ENCODE data around the gene DPP6. TPM values are rescaled to one million over a fixed set of nuclear protein-coding genes. Genes with fewer than 3 reads are reported as not detected.

The DPP6 gene
- total and polyA plus RNA-seq, 2 of the 8 experiments (the other 6 are each of a cell fraction or from before 2014, with no cell fraction given) = 4.7 to 6.8 TPM

- H3K4me2 ChIP-seq (ENCODE audit: insufficient read depth in 1 of 2, low read depth in 2 of 2, low read length in 2 of 2) = no peak overlapping the region
- H2AK5ac ChIP-seq (ENCODE audit: low read depth, low read length) = no peak overlapping the region
- no peak overlapping the region for H2AFZ ChIP-seq (ENCODE audit: low read length)
- H3K23ac ChIP-seq (ENCODE audit: insufficient read length) = no peak overlapping the region
- H4K8ac ChIP-seq (ENCODE audit: extremely low read depth, insufficient read depth, low read length) = no peak overlapping the region
- no peak overlapping the region for H4K5ac ChIP-seq (ENCODE audit: insufficient read length, low read depth, low read length)
- CTCF ChIA-PET (ENCODE audit: partially characterized antibody) = no interaction called here
- no peaks in the 10 kb centered on the region for H4K20me1 ChIP-seq (replicated peaks in 1 of 2; ENCODE audit: control insufficient read depth in 1 of 2, insufficient read depth in 2 of 2, low read length in 2 of 2)
- no peak overlapping the region for H3K27ac ChIP-seq (ENCODE audit: low read depth, low read length)
- no peaks in the 10 kb centered on the region for H3K27me3 ChIP-seq (replicated peaks in 1 of 4; ENCODE audit: control insufficient read depth in 3 of 4, extremely low read depth in 1 of 4, insufficient read depth in 3 of 4, low read length in 3 of 4)
- H2BK12ac ChIP-seq (ENCODE audit: low read depth, low read length) = no peak overlapping the region
- H3K4me3 ChIP-seq (ENCODE audit: extremely low read depth in 1 of 4, insufficient read depth in 2 of 4, low read depth in 3 of 4, low read length in 4 of 4) = no peak overlapping the region
- H3K79me2 ChIP-seq (ENCODE audit: control insufficient read depth in 1 of 2, insufficient read depth in 2 of 2, low read length in 2 of 2) = no peaks in the 10 kb centered on the region
- H3K4ac ChIP-seq (replicated peaks; ENCODE audit: insufficient read length, low read depth, low read length) = no peak overlapping the region
- no peaks in the 10 kb centered on the region for H3K36me3 ChIP-seq (ENCODE audit: control insufficient read depth in 2 of 4, insufficient read depth in 4 of 4, low read length in 3 of 4)
- no peak for DNase-seq (ENCODE audit: low read depth in 1 of 2, low spot score in 2 of 2)
- no peaks in the 10 kb centered on the region for H3K79me1 ChIP-seq (ENCODE audit: low read depth, low read length)
- H2BK5ac ChIP-seq (ENCODE audit: low read depth, low read length) = no peak overlapping the region
- H3K18ac ChIP-seq (ENCODE audit: extremely low read depth, low read length) = no peak overlapping the region
- FAIRE-seq = no peak
- H3K14ac ChIP-seq (ENCODE audit: insufficient read length) = no peak overlapping the region
- 73% methylated on average over 4 of the region's 4 CpGs; no CpG with 5 or more reads in 1 of the 2 experiments for WGBS, 2 experiments (ENCODE audit: extremely low coverage in 1 of 2, insufficient coverage in 1 of 2, insufficient read length in 1 of 2, insufficient replicate concordance in 2 of 2, low coverage in 1 of 2, low lambda C conversion rate in 2 of 2, missing lambda C conversion rate in 1 of 2)
- H4K91ac ChIP-seq (replicated peaks; ENCODE audit: insufficient read length, low read length) = no peak overlapping the region
- H3K4me1 ChIP-seq (replicated peaks in 1 of 4; ENCODE audit: control insufficient read depth in 3 of 4, insufficient read depth in 4 of 4, low read length in 3 of 4) = no peaks in the 10 kb centered on the region
- H3K23me2 ChIP-seq (ENCODE audit: low read depth, low read length) = no peaks in the 10 kb centered on the region
- POLR2A ChIA-PET (ENCODE audit: partially characterized antibody) = no interaction called here
- no peak overlapping the region for H2BK15ac ChIP-seq (ENCODE audit: low read length)
- 0 out of 4 replicates have a peak, but pooled peaks cover 0 to 2% of the 10 kb centered on the region in 2 experiments for H3K9me3 ChIP-seq (ENCODE audit: insufficient read depth in 2 of 2, low read depth in 1 of 2, low read length in 1 of 2)
- no peak overlapping the region for H3K9ac ChIP-seq (replicated peaks in 1 of 4; ENCODE audit: extremely low read depth in 1 of 4, low read depth in 3 of 4, low read length in 3 of 4)
- no peak overlapping the region for H2BK20ac ChIP-seq (ENCODE audit: low read length)
- H3K56ac ChIP-seq (replicated peaks; ENCODE audit: insufficient read length, low read depth, low read length) = no peak overlapping the region
- H2BK120ac ChIP-seq (replicated peaks; ENCODE audit: low read depth, low read length) = no peak overlapping the region
- TF ChIP-seq CEBPB (IDR thresholded peaks at IDR 0.05; ENCODE audit: low read depth, low read length) (no peak), ASH2L (IDR thresholded peaks at IDR 0.05; ENCODE audit: low read length) (no peak), RBBP5 (IDR thresholded peaks at IDR 0.05; ENCODE audit: borderline replicate concordance, low read depth, low read length) (no peak), ZNF274 (IDR thresholded peaks at IDR 0.05; ENCODE audit: borderline replicate concordance, extremely low read depth, low read length) (no peak), CHD1 (IDR thresholded peaks at IDR 0.05; ENCODE audit: low read depth, low read length) (no peak)
Observed at GRCh38 chr7:154852205-154852604, 800.0 kb downstream of the DPP6 start.
